Smooth muscle cell (in vitro differentiated cells): Measurements from ENCODE around the gene TACC2. TPM values are rescaled to one million over a fixed set of nuclear protein-coding genes. Genes with fewer than 3 reads are reported as not detected.
"Not testable (repeated sequence)": the region's sequence is repeated elsewhere in the genome, so short reads cannot be mapped to it uniquely, and the experiment has no call there.

Experiments used
- DNase-seq: peaks from one replicate; lab custom pipeline; 2025; ENCODE audit not compliant: unreplicated experiment; lab: John Stamatoyannopoulos, UW
- H2AFZ ChIP-seq: fragments of 200-600 bp; sonication (generic); 2 replicates; pipeline ENCODE4 v1.6.0; 2016; ENCODE audit warnings: antibody characterized with exemption, low read depth, mild to moderate bottlenecking
- H3F3A ChIP-seq: fragments of 200-600 bp; sonication (generic); 2 replicates; pipeline ENCODE4 v1.6.0; 2017; ENCODE audit warnings: antibody characterized with exemption, low read depth
- H3K27ac ChIP-seq: fragments of 200-600 bp; sonication (generic); 2 replicates; pipeline ENCODE4 v1.5.1; 2016; ENCODE audit warnings: low read depth, mild to moderate bottlenecking
- H3K27me3 ChIP-seq: fragments of 200-600 bp; sonication (generic); 2 replicates; pipeline ENCODE4 v1.6.1; 2016; ENCODE audit warnings: low read depth, mild to moderate bottlenecking
- H3K36me3 ChIP-seq: fragments of 200-600 bp; sonication (generic); 2 replicates; pipeline ENCODE4 v1.5.1; 2016; ENCODE audit warnings: low read depth
- H3K4me1 ChIP-seq: fragments of 200-600 bp; sonication (generic); 2 replicates; pipeline ENCODE4 v1.5.1; 2016; ENCODE audit warnings: low read depth
- H3K4me2 ChIP-seq: fragments of 200-600 bp; sonication (generic); 2 replicates; pipeline ENCODE4 v1.6.0; 2016; ENCODE audit warnings: mild to moderate bottlenecking
- H3K4me3 ChIP-seq: fragments of 200-600 bp; sonication (generic); 2 replicates; pipeline ENCODE4 v1.5.1; 2016; ENCODE audit warnings: mild to moderate bottlenecking
- H3K79me2 ChIP-seq: fragments of 200-600 bp; sonication (generic); 2 replicates; pipeline ENCODE4 v1.6.0; 2016; ENCODE audit warnings: low read depth, mild to moderate bottlenecking
- H3K9ac ChIP-seq: fragments of 200-600 bp; sonication (generic); 2 replicates; pipeline ENCODE4 v1.6.0; 2016; ENCODE audit warnings: low read depth
- H3K9me3 ChIP-seq: fragments of 200-600 bp; sonication (generic); replicated peaks from 2 replicates; pipeline ENCODE4 v1.5.1; 2016; ENCODE audit warnings: low read depth
- H4K20me1 ChIP-seq: fragments of 200-600 bp; sonication (generic); 2 replicates; pipeline ENCODE4 v1.6.0; 2016; ENCODE audit warnings: low read depth
- WGBS: methylation state at CpG from one replicate; pipeline ENCODE4 v1.1.7; 2016; ENCODE audit warnings: low lambda C conversion rate; 5-methylcytosine and 5-hydroxymethylcytosine counted together
- polyA plus RNA-seq: library from polyadenylated mRNA; unstranded; fragments of >200 nt; fragmentation: Nextera tagmentation; extraction: Ambion mirVana; gene quantifications from 2 replicates; pipeline ENCODE4 v1.2.1, GENCODE V29; 2016
- total RNA-seq: library from RNA; depleted of rRNA; stranded (reverse); fragments of >200 nt; gene quantifications from 2 replicates; pipeline ENCODE4 v1.2.3, GENCODE V29; 2014
- TF ChIP-seq, protein P1 (sequence below): fragments of 200-600 bp; sonication (generic); IDR thresholded peaks from 2 replicates; pipeline ENCODE4 v1.5.1; 2017; ENCODE audit warnings: borderline replicate concordance, mild to moderate bottlenecking, antibody characterized with exemption; ENCODE audit not compliant: insufficient read depth, poor library complexity, severe bottlenecking

The TACC2 gene
- total and polyA plus RNA-seq, 2 experiments from 2014 or later = 2.8 to 7.6 TPM

DNA sequence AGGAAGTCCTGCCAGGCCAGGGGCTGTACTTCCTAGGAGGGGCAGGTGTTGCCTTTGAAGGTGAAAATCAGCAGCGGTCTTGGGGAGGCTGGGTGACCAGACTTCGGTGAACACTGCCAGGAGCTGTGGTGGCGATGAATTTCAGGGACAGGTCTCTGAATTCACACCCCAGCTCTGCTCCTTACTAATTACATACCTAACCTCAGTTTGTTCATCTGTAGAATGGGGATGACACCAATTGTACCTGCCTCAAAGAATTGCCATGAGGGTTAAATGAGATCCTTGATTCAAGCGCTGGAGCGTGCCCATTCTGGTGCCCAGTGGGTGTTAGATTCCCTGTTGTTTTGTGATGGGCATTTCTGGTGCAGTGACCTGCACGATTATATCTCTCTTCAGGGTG is 102.8 kb downstream of the TACC2 start:
- Histone ChIP-seq H2AFZ (no peak overlapping the region), H3K4me3 (no peak overlapping the region), H3K4me2 (no peak overlapping the region), H3F3A (peaks cover 1% of the 10 kb centered on the region), H3K9me3 (no peaks in the 10 kb centered on the region), H3K79me2 (no peaks in the 10 kb centered on the region), H3K4me1 (no peaks in the 10 kb centered on the region), H3K36me3 (no peaks in the 10 kb centered on the region), H4K20me1 (no peaks in the 10 kb centered on the region), H3K27ac (no peak overlapping the region), H3K9ac (no peak overlapping the region), H3K27me3 (peaks cover 90% of the 10 kb centered on the region)
- 89% methylated on average over 6 of the region's 6 CpGs for WGBS
- TF ChIP-seq, protein P1, sequence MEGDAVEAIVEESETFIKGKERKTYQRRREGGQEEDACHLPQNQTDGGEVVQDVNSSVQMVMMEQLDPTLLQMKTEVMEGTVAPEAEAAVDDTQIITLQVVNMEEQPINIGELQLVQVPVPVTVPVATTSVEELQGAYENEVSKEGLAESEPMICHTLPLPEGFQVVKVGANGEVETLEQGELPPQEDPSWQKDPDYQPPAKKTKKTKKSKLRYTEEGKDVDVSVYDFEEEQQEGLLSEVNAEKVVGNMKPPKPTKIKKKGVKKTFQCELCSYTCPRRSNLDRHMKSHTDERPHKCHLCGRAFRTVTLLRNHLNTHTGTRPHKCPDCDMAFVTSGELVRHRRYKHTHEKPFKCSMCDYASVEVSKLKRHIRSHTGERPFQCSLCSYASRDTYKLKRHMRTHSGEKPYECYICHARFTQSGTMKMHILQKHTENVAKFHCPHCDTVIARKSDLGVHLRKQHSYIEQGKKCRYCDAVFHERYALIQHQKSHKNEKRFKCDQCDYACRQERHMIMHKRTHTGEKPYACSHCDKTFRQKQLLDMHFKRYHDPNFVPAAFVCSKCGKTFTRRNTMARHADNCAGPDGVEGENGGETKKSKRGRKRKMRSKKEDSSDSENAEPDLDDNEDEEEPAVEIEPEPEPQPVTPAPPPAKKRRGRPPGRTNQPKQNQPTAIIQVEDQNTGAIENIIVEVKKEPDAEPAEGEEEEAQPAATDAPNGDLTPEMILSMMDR = no peak
- DNase-seq = no peak

DNA sequence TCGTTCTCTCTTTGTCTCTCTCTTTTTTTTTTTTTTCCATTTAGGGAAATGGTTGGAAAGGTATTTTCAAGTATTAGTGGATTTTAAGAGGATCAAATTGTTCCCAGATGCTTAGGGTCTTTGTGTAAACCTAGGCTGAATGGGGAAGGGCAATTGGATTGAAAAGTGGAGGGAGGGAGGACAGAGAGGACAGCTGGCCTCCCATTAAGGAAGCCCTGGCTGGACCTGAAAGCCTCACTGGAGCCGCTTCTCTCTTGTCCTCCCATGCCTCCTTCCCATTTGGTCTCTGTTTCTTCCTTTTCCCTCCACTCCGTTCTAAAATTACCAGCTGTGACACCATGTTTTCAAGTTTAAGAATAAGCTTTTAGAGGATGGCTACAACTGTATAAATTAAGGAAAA is 104.1 kb downstream of the TACC2 start:
- no peak for DNase-seq
- Histone ChIP-seq H2AFZ (no peak overlapping the region), H3K4me3 (no peak overlapping the region), H3K27ac (no peak overlapping the region), H3K27me3 (peaks cover 90% of the 10 kb centered on the region), H3K4me2 (no peak overlapping the region), H3K9ac (no peak overlapping the region), H3K79me2 (no peaks in the 10 kb centered on the region), H3F3A (peaks cover 9% of the 10 kb centered on the region), H3K9me3 (no peaks in the 10 kb centered on the region), H3K36me3 (no peaks in the 10 kb centered on the region), H4K20me1 (no peaks in the 10 kb centered on the region), H3K4me1 (no peaks in the 10 kb centered on the region)
- WGBS = 81% methylated on average over 3 of the region's 3 CpGs
- TF ChIP-seq, protein P1 = no peak

DNA sequence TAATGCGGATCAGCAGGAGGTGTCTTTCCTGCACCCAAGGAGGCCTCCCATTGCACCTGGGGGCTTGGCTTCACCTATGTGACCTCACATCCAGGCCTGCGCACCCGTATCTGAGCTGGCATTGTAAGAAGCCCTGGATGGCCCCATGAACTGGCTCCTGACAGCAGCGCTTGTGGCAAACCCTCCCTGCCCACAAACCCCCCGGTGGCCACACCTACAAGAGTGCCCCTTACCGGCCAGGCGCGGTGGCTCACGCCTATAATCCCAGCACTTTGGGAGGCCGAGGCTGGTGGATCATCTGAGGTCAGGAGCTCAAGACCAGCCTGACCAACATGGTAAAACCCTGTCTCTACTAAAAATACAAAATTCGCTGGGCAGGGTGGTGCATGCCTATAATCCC is 107.2 kb downstream of the TACC2 start:
- not testable (repeated sequence) for H3K4me2 ChIP-seq, H3K36me3 ChIP-seq, H3K4me3 ChIP-seq, H3K9ac ChIP-seq, H3K79me2 ChIP-seq, H3K9me3 ChIP-seq, H3K27ac ChIP-seq, H3F3A ChIP-seq, H4K20me1 ChIP-seq, H3K4me1 ChIP-seq, H2AFZ ChIP-seq, DNase-seq
- H3K27me3 ChIP-seq = peaks cover 82% of the 10 kb centered on the region
- 66% methylated on average over 10 of the region's 11 CpGs for WGBS

DNA sequence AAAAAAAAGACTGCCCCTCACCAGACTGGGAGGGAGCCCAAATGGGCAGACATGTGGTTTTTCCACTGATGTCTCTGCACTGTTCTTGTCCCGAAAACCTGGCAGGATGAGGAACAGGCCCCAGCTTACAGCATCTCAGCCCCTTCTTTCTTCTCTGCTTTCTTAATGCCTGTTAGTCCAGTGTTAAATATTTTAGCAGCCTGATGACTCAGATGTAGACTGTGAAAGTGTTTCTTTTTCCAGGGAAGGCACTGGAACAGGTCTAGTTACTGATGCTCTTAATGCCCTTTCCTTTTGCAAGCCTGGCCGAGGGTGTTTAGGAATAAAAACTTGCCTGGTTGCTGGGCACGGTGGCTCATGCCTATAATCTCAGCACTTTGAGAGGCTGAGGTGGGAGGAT is 107.7 kb downstream of the TACC2 start:
- Histone ChIP-seq H3K27me3 (peaks cover 79% of the 10 kb centered on the region), H3K4me3 (no peak overlapping the region), H2AFZ (no peak overlapping the region), H3K9me3 (no peaks in the 10 kb centered on the region), H3K4me2 (no peak overlapping the region), H4K20me1 (no peaks in the 10 kb centered on the region), H3K36me3 (no peaks in the 10 kb centered on the region), H3K4me1 (no peaks in the 10 kb centered on the region), H3K79me2 (no peaks in the 10 kb centered on the region), H3K27ac (no peak overlapping the region), H3F3A (peaks cover 9% of the 10 kb centered on the region), H3K9ac (no peak overlapping the region)
- 42% methylated on average over 3 of the region's 3 CpGs for WGBS
- DNase-seq = no peak
- TF ChIP-seq, protein P1 = no peak
